GM23248 (cell line): ENCODE results near the gene CAMTA1. TPM values are rescaled to one million over a fixed set of nuclear protein-coding genes. Genes with fewer than 3 reads are reported as not detected.

Experiments used
- DNase-seq: peaks from one replicate; pipeline ENCODE4 v3.0.0-alpha.2; 2015
- H2AFZ ChIP-seq: fragments of 200-600 bp; sonication (generic); 2 replicates; pipeline ENCODE4 v1.6.1; 2016; ENCODE audit warnings: antibody characterized with exemption
- H3F3A ChIP-seq: fragments of 200-600 bp; sonication (generic); 2 replicates; pipeline ENCODE4 v1.6.1; 2016; ENCODE audit warnings: mild to moderate bottlenecking, antibody characterized with exemption, mixed run types; ENCODE audit not compliant: insufficient read depth
- H3K27ac ChIP-seq: fragments of 200-600 bp; sonication (generic); 2 replicates; pipeline ENCODE4 v1.5.1; 2016; ENCODE audit warnings: mild to moderate bottlenecking
- H3K27me3 ChIP-seq: fragments of 200-600 bp; sonication (generic); replicated peaks from 2 replicates; pipeline ENCODE4 v1.6.1; 2016; ENCODE audit warnings: mild to moderate bottlenecking; ENCODE audit not compliant: insufficient read depth
- H3K36me3 ChIP-seq: fragments of 200-600 bp; sonication (generic); 2 replicates; pipeline ENCODE4 v1.6.1; 2016; ENCODE audit warnings: low read depth, mild to moderate bottlenecking
- H3K4me1 ChIP-seq: fragments of 200-600 bp; sonication (generic); 2 replicates; pipeline ENCODE4 v1.6.1; 2016; ENCODE audit warnings: mild to moderate bottlenecking; ENCODE audit not compliant: insufficient read depth
- H3K4me2 ChIP-seq: fragments of 200-600 bp; sonication (generic); one replicate; pipeline ENCODE4 v1.6.1; 2016; ENCODE audit warnings: mild to moderate bottlenecking; ENCODE audit not compliant: unreplicated experiment
- H3K4me3 ChIP-seq: fragments of 200-600 bp; sonication (generic); 2 replicates; pipeline ENCODE4 v1.5.1; 2016; ENCODE audit warnings: mild to moderate bottlenecking
- H3K79me2 ChIP-seq: fragments of 200-600 bp; sonication (generic); 2 replicates; pipeline ENCODE4 v1.6.1; 2016; ENCODE audit warnings: mild to moderate bottlenecking; ENCODE audit not compliant: insufficient read depth
- H3K9ac ChIP-seq: fragments of 200-600 bp; sonication (generic); 2 replicates; pipeline ENCODE4 v1.6.1; 2016; ENCODE audit warnings: mild to moderate bottlenecking
- H3K9me2 ChIP-seq: fragments of 200-600 bp; sonication (generic); 2 replicates; pipeline ENCODE4 v1.6.1; 2016; ENCODE audit warnings: mixed run types, mild to moderate bottlenecking, moderate library complexity; ENCODE audit not compliant: insufficient read depth
- H3K9me3 ChIP-seq: fragments of 200-600 bp; sonication (generic); one replicate; pipeline ENCODE4 v1.6.1; 2017; ENCODE audit warnings: low read depth
- H4K20me1 ChIP-seq: fragments of 200-600 bp; sonication (generic); 2 replicates; pipeline ENCODE4 v1.6.0; 2016; ENCODE audit not compliant: insufficient read depth
- EZH2 ChIP-seq: fragments of 200-600 bp; sonication (generic); IDR thresholded peaks from 2 replicates; pipeline ENCODE4 v1.6.1; 2018; ENCODE audit warnings: antibody characterized with exemption, mild to moderate bottlenecking; ENCODE audit not compliant: insufficient read depth, poor library complexity, severe bottlenecking
- EZH2phosphoT487 ChIP-seq: fragments of 200-600 bp; sonication (generic); IDR thresholded peaks from 2 replicates; pipeline ENCODE4 v1.6.1; 2018; ENCODE audit warnings: antibody characterized with exemption, moderate library complexity, mild to moderate bottlenecking, low read depth; ENCODE audit not compliant: insufficient read depth
- WGBS, 2 experiments: methylation state at CpG; one replicate each; pipeline ENCODE4 v1.1.6; 2015 to 2017; ENCODE audit warnings: low lambda C conversion rate in 2 of 2, low coverage in 1 of 2; ENCODE audit errors: missing lambda C conversion rate in 2 of 2; 5-methylcytosine and 5-hydroxymethylcytosine counted together
- in situ Hi-C: fragments of 300-500 bp; cut with MboI; formaldehyde crosslinking; loops from 2 replicates; pipeline ENCODE4 v1.15.0; 2020
- polyA plus RNA-seq: library from polyadenylated mRNA; unstranded; fragments of >200 nt; fragmentation: Nextera tagmentation; extraction: Ambion mirVana; gene quantifications from 2 replicates; pipeline ENCODE4 v1.2.1, GENCODE V29; 2016
- total RNA-seq: library from RNA; depleted of rRNA; stranded (reverse); fragments of >200 nt; shearing (Covaris generic); gene quantifications from 2 replicates; pipeline ENCODE4 v1.2.3, GENCODE V29; 2014

CAMTA1 gene
- total and polyA plus RNA-seq, 2 experiments from 2014 or later: 50.1 to 165 TPM

DNA sequence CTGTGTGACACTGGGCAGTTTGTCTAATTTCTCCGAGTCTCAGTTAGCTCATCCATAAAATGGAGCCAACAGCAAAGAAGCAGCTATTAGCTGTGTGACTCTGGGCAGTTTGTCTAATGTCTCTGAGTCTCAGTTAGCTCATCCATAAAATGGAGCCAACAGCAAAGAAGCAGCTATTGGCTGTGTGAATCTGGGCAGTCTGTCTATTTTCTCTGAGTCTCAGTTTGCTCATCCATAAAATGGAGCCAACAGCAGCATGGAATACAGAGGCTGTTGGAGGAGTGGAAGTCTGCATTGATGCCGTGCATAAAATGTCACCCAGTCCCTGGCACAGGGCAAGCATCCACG is 688.9 kb downstream of the CAMTA1 start:
- no peak for TF ChIP-seq EZH2
- no peaks in the 10 kb centered on the region for H3K9me3 ChIP-seq
- no peaks in the 10 kb centered on the region for H3K36me3 ChIP-seq
- no peaks in the 10 kb centered on the region for H3K79me2 ChIP-seq
- H2AFZ ChIP-seq: no peak overlapping the region
- in situ Hi-C loops: no loop called here
- WGBS, 2 experiments: 85 to 86% methylated on average over 3 of the region's 3 CpGs
- no peak for DNase-seq
- H4K20me1 ChIP-seq: no peaks in the 10 kb centered on the region
- H3K4me2 ChIP-seq: no peak overlapping the region
- H3K27me3 ChIP-seq: no peaks in the 10 kb centered on the region
- peaks cover 22% of the 10 kb centered on the region for H3F3A ChIP-seq
- peaks cover 41% of the 10 kb centered on the region for H3K4me1 ChIP-seq
- no peak overlapping the region for H3K4me3 ChIP-seq
- no peak overlapping the region for H3K9ac ChIP-seq
- no peak overlapping the region for H3K27ac ChIP-seq
- no peaks in the 10 kb centered on the region for H3K9me2 ChIP-seq

DNA sequence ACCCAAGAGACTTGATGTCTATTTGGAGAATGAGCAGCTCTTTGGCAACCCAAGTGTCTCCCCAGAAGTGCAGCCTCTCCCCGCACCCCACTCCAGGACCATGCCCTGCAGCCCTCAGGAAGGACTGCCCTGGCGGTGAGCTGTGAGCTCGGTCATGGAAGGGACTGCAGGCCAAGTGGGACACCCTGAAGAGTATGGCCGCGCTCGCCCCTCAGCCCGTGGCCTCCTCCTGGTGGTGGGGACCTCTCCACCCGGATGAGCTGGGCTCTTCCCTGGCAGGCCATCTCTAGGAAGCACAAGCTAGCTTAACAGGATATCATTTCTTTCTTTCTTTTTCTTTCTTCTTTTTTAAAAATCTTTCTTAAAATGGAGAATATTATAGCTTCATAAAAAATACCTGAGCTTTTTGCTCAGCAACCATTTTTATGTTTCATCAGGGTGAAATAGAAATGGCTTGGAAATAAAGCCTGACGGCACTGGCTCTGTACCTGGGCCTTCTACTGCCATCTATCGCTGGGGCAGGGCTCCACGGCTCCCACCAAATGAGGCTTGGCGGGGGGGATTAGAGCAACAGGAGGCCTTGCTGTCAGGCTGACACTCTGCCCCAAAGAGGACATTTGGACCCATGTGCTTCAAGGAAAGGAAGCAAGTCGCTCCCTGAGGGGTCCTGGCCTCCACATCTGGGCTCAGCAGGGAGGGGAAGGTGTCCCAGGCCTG is 689.7 kb downstream of the CAMTA1 start:
- Histone ChIP-seq H3K79me2 (no peaks in the 10 kb centered on the region), H3K9me2 (no peaks in the 10 kb centered on the region), H3K9ac (no peak overlapping the region), H3K4me3 (no peak overlapping the region), H3K27me3 (no peaks in the 10 kb centered on the region), H2AFZ (no peak overlapping the region), H3K27ac (no peak overlapping the region), H4K20me1 (no peaks in the 10 kb centered on the region), H3K4me2 (no peak overlapping the region), H3K36me3 (no peaks in the 10 kb centered on the region), H3K9me3 (no peaks in the 10 kb centered on the region), H3K4me1 (peaks cover 34% of the 10 kb centered on the region), H3F3A (peaks cover 17% of the 10 kb centered on the region)
- in situ Hi-C loops: no loop called here
- no peak for TF ChIP-seq EZH2
- DNase-seq: no peak
- 96 to 98% methylated on average over 12 to 13 of the region's 13 CpGs for WGBS, 2 experiments

DNA sequence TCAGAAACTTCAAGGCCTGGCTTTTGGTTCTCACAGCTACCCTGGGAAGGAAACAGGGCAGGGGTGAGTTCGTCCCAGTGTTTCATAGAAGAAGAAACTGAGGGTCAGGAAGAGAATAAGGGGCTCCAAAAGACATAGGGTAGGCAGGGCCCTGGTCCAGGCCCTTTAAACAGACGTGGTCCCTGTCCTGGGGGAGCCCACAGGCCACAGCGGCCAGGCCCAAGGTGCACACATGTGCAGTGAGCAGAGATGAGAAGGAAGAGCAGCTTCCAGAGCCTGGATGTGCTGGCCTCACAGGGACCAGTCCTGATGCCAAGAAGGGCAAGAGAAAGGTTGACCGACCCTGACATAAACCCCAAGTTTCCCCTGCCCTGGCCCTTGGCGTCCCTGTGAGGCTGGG is 690.4 kb downstream of the CAMTA1 start:
- DNase-seq: no peak
- Histone ChIP-seq H3K4me2 (no peak overlapping the region), H4K20me1 (no peaks in the 10 kb centered on the region), H3K36me3 (no peaks in the 10 kb centered on the region), H3K27ac (no peak overlapping the region), H3K9me2 (no peaks in the 10 kb centered on the region), H3K79me2 (no peaks in the 10 kb centered on the region), H2AFZ (no peak overlapping the region), H3K9ac (no peak overlapping the region), H3K4me1 (peaks cover 26% of the 10 kb centered on the region), H3F3A (peaks cover 9% of the 10 kb centered on the region), H3K4me3 (no peak overlapping the region), H3K9me3 (no peaks in the 10 kb centered on the region), H3K27me3 (no peaks in the 10 kb centered on the region)
- in situ Hi-C loops: no loop called here
- TF ChIP-seq EZH2 (no peak), EZH2phosphoT487 (no peak)
- WGBS, 2 experiments: 95 to 97% methylated on average over 5 of the region's 5 CpGs

DNA sequence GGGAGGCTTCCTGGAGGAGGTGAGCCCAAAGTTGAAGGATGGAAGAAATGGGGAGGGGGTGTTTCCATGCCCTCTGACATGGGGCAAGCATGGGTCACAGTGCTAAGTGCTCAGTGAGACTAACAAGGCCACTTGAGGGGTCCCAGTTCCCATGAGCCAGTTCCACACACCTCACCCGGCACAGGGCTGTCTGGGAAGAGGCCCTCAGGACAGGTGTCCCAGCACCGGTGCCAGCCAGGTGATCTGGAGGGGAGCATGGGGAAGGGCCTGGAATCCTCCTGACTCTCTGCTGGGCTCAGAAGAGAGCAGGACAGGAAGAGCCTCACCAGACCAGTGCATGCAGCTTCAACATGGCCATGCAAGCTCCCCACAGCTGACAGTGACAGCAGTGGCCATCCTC is 691.1 kb downstream of the CAMTA1 start:
- Histone ChIP-seq H3K27me3 (no peaks in the 10 kb centered on the region), H3K27ac (no peak overlapping the region), H3K79me2 (no peaks in the 10 kb centered on the region), H3K4me1 (peaks cover 19% of the 10 kb centered on the region), H3F3A (0 out of 2 replicates have a peak, but pooled peaks cover 8% of the 10 kb centered on the region), H3K9ac (no peak overlapping the region), H3K9me3 (no peaks in the 10 kb centered on the region), H3K36me3 (no peaks in the 10 kb centered on the region), H2AFZ (no peak overlapping the region), H3K9me2 (no peaks in the 10 kb centered on the region), H3K4me3 (no peak overlapping the region), H3K4me2 (no peak overlapping the region), H4K20me1 (no peaks in the 10 kb centered on the region)
- 96 to 100% methylated on average over 2 of the region's 2 CpGs for WGBS, 2 experiments
- in situ Hi-C loops: no loop called here
- DNase-seq: no peak
- TF ChIP-seq EZH2 (no peak), EZH2phosphoT487 (no peak)
